ENCODE results near the gene ADRA1B. TPM values are rescaled to one million over a fixed set of nuclear protein-coding genes. Genes with fewer than 3 reads are reported as not detected.

Gene ADRA1B
- total and polyA plus RNA-seq, 10 of the 15 experiments (the other 5 are each of a cell fraction or from before 2014, with no cell fraction given), result 0.04 TPM; not detected in 9

DNA sequence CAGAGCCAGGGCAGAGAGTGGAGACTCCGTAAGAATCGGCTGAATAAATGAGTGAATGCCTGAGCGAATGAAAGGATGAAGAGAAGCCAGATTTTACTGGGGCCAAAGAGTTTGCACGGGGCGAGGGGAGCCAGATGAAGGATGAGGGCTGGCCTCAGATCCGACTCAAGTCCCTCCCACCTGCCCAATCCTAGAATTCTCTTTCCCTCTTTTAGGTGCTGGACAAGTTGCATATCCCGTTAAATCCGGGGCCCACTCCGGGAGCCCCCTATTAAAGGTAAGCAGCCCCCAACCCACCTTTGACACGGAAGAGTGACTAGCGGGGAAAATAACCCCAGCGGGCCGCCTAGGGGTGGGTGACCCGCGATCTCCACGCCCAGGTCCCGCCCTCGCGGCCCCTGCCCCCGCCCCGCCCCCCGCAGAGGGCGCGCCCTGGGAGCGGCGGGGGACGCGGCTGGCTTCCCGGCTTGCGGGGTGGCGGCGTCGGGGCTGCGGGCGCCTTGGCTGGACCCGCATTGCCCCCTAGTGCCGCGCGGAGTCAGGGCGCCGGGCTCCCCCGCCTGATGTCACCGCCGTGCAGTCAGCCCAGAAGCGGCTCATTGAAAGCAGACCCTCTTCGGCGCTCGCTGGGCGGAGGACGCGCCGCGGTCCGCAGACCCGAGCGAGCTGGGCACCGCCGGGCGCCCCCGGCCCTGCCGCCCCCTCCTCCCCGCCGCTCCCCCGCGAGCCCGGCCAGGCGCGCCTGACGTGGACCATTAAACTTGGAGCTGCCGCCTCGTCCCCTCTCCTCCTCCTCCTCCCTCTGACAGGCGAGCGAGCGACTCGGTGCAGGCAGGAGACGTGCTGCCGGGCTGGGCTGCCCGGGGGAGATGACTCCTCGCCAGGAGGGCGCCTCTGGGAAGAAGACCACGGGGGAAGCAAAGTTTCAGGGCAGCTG, at the start of gene ADRA1B (continued):
- TF ChIP-seq, protein P1, sequence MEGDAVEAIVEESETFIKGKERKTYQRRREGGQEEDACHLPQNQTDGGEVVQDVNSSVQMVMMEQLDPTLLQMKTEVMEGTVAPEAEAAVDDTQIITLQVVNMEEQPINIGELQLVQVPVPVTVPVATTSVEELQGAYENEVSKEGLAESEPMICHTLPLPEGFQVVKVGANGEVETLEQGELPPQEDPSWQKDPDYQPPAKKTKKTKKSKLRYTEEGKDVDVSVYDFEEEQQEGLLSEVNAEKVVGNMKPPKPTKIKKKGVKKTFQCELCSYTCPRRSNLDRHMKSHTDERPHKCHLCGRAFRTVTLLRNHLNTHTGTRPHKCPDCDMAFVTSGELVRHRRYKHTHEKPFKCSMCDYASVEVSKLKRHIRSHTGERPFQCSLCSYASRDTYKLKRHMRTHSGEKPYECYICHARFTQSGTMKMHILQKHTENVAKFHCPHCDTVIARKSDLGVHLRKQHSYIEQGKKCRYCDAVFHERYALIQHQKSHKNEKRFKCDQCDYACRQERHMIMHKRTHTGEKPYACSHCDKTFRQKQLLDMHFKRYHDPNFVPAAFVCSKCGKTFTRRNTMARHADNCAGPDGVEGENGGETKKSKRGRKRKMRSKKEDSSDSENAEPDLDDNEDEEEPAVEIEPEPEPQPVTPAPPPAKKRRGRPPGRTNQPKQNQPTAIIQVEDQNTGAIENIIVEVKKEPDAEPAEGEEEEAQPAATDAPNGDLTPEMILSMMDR (IDR thresholded peaks at IDR 0.05 in 2 of 3, conservative IDR thresholded peaks at IDR 0.05 in 1 of 3; ENCODE audit: control insufficient read depth in 2 of 3, extremely low read depth in 1 of 3, insufficient read depth in 1 of 3, low read depth in 3 of 3, low read length in 3 of 3), result peak; percentile 28 to 66 (median 49); a peak in 4 of 6 replicates
- no peak for TF ChIP-seq CREM (IDR thresholded peaks at IDR 0.05; ENCODE audit: low read depth)
- no peak for TF ChIP-seq POLR2AphosphoS5 (IDR thresholded peaks at IDR 0.05; ENCODE audit: low read length)
- TF ChIP-seq SUZ12 (IDR thresholded peaks at IDR 0.05; ENCODE audit: unreplicated experiment), result no peak
- TF ChIP-seq RAD21 (IDR thresholded peaks at IDR 0.05; ENCODE audit: insufficient read depth, low read depth, low read length), result peak; percentile 37
- TF ChIP-seq, protein P2, sequence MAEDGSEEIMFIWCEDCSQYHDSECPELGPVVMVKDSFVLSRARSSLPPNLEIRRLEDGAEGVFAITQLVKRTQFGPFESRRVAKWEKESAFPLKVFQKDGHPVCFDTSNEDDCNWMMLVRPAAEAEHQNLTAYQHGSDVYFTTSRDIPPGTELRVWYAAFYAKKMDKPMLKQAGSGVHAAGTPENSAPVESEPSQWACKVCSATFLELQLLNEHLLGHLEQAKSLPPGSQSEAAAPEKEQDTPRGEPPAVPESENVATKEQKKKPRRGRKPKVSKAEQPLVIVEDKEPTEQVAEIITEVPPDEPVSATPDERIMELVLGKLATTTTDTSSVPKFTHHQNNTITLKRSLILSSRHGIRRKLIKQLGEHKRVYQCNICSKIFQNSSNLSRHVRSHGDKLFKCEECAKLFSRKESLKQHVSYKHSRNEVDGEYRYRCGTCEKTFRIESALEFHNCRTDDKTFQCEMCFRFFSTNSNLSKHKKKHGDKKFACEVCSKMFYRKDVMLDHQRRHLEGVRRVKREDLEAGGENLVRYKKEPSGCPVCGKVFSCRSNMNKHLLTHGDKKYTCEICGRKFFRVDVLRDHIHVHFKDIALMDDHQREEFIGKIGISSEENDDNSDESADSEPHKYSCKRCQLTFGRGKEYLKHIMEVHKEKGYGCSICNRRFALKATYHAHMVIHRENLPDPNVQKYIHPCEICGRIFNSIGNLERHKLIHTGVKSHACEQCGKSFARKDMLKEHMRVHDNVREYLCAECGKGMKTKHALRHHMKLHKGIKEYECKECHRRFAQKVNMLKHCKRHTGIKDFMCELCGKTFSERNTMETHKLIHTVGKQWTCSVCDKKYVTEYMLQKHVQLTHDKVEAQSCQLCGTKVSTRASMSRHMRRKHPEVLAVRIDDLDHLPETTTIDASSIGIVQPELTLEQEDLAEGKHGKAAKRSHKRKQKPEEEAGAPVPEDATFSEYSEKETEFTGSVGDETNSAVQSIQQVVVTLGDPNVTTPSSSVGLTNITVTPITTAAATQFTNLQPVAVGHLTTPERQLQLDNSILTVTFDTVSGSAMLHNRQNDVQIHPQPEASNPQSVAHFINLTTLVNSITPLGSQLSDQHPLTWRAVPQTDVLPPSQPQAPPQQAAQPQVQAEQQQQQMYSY (CRISPR knock-in tag; IDR thresholded peaks at IDR 0.05), result no peak
- no peak for TF ChIP-seq GABPA (IDR thresholded peaks at IDR 0.05; ENCODE audit: low read depth)
- TF ChIP-seq, protein P3, sequence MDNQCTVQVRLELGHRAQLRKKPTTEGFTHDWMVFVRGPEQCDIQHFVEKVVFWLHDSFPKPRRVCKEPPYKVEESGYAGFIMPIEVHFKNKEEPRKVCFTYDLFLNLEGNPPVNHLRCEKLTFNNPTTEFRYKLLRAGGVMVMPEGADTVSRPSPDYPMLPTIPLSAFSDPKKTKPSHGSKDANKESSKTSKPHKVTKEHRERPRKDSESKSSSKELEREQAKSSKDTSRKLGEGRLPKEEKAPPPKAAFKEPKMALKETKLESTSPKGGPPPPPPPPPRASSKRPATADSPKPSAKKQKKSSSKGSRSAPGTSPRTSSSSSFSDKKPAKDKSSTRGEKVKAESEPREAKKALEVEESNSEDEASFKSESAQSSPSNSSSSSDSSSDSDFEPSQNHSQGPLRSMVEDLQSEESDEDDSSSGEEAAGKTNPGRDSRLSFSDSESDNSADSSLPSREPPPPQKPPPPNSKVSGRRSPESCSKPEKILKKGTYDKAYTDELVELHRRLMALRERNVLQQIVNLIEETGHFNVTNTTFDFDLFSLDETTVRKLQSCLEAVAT (IDR thresholded peaks at IDR 0.05), result no peak
- TF ChIP-seq NRF1 (conservative IDR thresholded peaks at IDR 0.05; ENCODE audit: low read depth, low read length), result no peak
- no peak for TF ChIP-seq IKZF2 (IDR thresholded peaks at IDR 0.05)
- no peak for TF ChIP-seq JUND (IDR thresholded peaks at IDR 0.05; ENCODE audit: low read depth, low read length)
- no peak for TF ChIP-seq SMAD1 (IDR thresholded peaks at IDR 0.05; ENCODE audit: low read depth, partially characterized antibody)
